PC-3 (cell line): ENCODE results near the gene TEDC1.

Experiments used
- EZH2 ChIP-seq: fragments of 300-600 bp; sonication (generic); IDR thresholded peaks from one replicate; pipeline ENCODE4 v1.6.1; 2017; ENCODE audit warnings: antibody characterized with exemption, mild to moderate bottlenecking, low read length; ENCODE audit not compliant: unreplicated experiment
- EZH2phosphoT487 ChIP-seq: fragments of 300-600 bp; sonication (generic); IDR thresholded peaks from 2 replicates; pipeline ENCODE4 v1.6.1; 2018; ENCODE audit warnings: mild to moderate bottlenecking, antibody characterized with exemption, low read length, borderline replicate concordance
- TF ChIP-seq, protein P1 (sequence below): fragments of 300-600 bp; sonication (generic); conservative IDR thresholded peaks from 2 replicates; pipeline ENCODE4 v1.5.1; 2017; ENCODE audit warnings: antibody characterized with exemption, low read depth, mild to moderate bottlenecking, low read length

DNA sequence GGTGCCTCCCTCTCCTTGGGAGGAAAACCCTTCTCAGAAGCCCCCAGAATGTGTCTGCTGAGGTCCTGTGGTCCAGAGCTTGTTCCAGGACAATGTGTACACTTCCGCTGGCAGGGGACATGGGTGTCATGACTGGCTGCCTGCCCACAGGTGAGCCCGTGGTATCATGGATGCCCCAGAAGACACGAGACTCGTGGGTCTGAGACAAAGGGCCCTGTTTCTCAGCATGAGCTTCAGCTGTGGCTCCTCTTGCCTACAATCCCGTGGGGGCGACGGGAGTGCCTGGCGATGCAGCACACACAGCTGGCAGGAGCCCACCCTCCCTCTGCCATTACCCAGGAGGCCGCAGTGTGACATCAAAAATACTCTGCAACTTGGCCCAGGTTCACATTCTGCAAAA is 42.3 kb downstream of the TEDC1 start:
- TF ChIP-seq, protein P1, sequence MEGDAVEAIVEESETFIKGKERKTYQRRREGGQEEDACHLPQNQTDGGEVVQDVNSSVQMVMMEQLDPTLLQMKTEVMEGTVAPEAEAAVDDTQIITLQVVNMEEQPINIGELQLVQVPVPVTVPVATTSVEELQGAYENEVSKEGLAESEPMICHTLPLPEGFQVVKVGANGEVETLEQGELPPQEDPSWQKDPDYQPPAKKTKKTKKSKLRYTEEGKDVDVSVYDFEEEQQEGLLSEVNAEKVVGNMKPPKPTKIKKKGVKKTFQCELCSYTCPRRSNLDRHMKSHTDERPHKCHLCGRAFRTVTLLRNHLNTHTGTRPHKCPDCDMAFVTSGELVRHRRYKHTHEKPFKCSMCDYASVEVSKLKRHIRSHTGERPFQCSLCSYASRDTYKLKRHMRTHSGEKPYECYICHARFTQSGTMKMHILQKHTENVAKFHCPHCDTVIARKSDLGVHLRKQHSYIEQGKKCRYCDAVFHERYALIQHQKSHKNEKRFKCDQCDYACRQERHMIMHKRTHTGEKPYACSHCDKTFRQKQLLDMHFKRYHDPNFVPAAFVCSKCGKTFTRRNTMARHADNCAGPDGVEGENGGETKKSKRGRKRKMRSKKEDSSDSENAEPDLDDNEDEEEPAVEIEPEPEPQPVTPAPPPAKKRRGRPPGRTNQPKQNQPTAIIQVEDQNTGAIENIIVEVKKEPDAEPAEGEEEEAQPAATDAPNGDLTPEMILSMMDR: no peak
- no peak for TF ChIP-seq EZH2
- no peak for TF ChIP-seq EZH2phosphoT487
